ENCODE data around the gene SOWAHA. TPM values are rescaled to one million over a fixed set of nuclear protein-coding genes. Genes with fewer than 3 reads are reported as not detected.

SOWAHA gene
- total RNA-seq, 1 experiment from 2014 or later = not detected

GRCh38 chr5:132814503-132815294 is 1.6 kb downstream of the SOWAHA start:
- Histone ChIP-seq H3K4me3 (ENCODE audit: low read depth, low read length, poor library complexity, severe bottlenecking) (no peak overlapping the region), H3K9me3 (ENCODE audit: low read depth, low read length, poor library complexity, severe bottlenecking) (no peaks in the 10 kb centered on the region), H3K36me3 (ENCODE audit: insufficient read depth, low read length, poor library complexity, severe bottlenecking) (no peaks in the 10 kb centered on the region), H3K4me1 (ENCODE audit: insufficient read depth, low read length, poor library complexity, severe bottlenecking) (peaks cover 4% of the 10 kb centered on the region), H3K27ac (ENCODE audit: low read depth, low read length, poor library complexity, severe bottlenecking) (no peak overlapping the region), H3K27me3 (replicated peaks; ENCODE audit: insufficient read depth, low read depth, low read length, poor library complexity) (peaks cover 21% of the 10 kb centered on the region)
- TF ChIP-seq EZH2 (IDR thresholded peaks at IDR 0.05; ENCODE audit: borderline replicate concordance, low read depth, low read length, poor library complexity, severe bottlenecking) (no peak), CTCF (conservative IDR thresholded peaks at IDR 0.05; ENCODE audit: low read depth, low read length) (no peak)
- no TSS peak for BruUV-seq (replicated peaks)
- intact Hi-C loops (cut with micrococcal nuclease; ENCODE audit: unreplicated experiment) = no loop called here
- POLR2A ChIA-PET (ENCODE audit: low non-redundant PET) = no interaction called here
- CTCF ChIA-PET = no interaction called here
- no peak for DNase-seq (ENCODE audit: low spot score)

GRCh38 chr5:132815454-132815853 is 2.4 kb downstream of the SOWAHA start:
- intact Hi-C loops (cut with micrococcal nuclease; ENCODE audit: unreplicated experiment) = no loop called here
- Histone ChIP-seq H3K4me3 (ENCODE audit: low read depth, low read length, poor library complexity, severe bottlenecking) (no peak overlapping the region), H3K9me3 (ENCODE audit: low read depth, low read length, poor library complexity, severe bottlenecking) (no peaks in the 10 kb centered on the region), H3K4me1 (ENCODE audit: insufficient read depth, low read length, poor library complexity, severe bottlenecking) (peaks cover 4% of the 10 kb centered on the region), H3K27me3 (replicated peaks; ENCODE audit: insufficient read depth, low read depth, low read length, poor library complexity) (peaks cover 21% of the 10 kb centered on the region), H3K36me3 (ENCODE audit: insufficient read depth, low read length, poor library complexity, severe bottlenecking) (no peaks in the 10 kb centered on the region), H3K27ac (ENCODE audit: low read depth, low read length, poor library complexity, severe bottlenecking) (no peak overlapping the region)
- no peak for TF ChIP-seq EZH2 (IDR thresholded peaks at IDR 0.05; ENCODE audit: borderline replicate concordance, low read depth, low read length, poor library complexity, severe bottlenecking)
- no peak for TF ChIP-seq CTCF (conservative IDR thresholded peaks at IDR 0.05; ENCODE audit: low read depth, low read length)
- ChIA-PET CTCF (no interaction called here), POLR2A (ENCODE audit: low non-redundant PET) (no interaction called here)
- no TSS peak for BruUV-seq (replicated peaks)
- DNase-seq (ENCODE audit: low spot score) = no peak

GRCh38 chr5:132816083-132816482 is 3.0 kb downstream of the SOWAHA start:
- CTCF ChIA-PET = no interaction called here
- Histone ChIP-seq H3K36me3 (ENCODE audit: insufficient read depth, low read length, poor library complexity, severe bottlenecking) (no peaks in the 10 kb centered on the region), H3K4me1 (ENCODE audit: insufficient read depth, low read length, poor library complexity, severe bottlenecking) (peaks cover 4% of the 10 kb centered on the region), H3K27ac (ENCODE audit: low read depth, low read length, poor library complexity, severe bottlenecking) (no peak overlapping the region), H3K9me3 (ENCODE audit: low read depth, low read length, poor library complexity, severe bottlenecking) (no peaks in the 10 kb centered on the region), H3K4me3 (ENCODE audit: low read depth, low read length, poor library complexity, severe bottlenecking) (no peak overlapping the region), H3K27me3 (replicated peaks; ENCODE audit: insufficient read depth, low read depth, low read length, poor library complexity) (peaks cover 21% of the 10 kb centered on the region)
- POLR2A ChIA-PET (ENCODE audit: low non-redundant PET) = no interaction called here
- intact Hi-C loops (cut with micrococcal nuclease; ENCODE audit: unreplicated experiment) = no loop called here
- BruUV-seq (replicated peaks) = no TSS peak
- DNase-seq (ENCODE audit: low spot score) = no peak
- no peak for TF ChIP-seq EZH2 (IDR thresholded peaks at IDR 0.05; ENCODE audit: borderline replicate concordance, low read depth, low read length, poor library complexity, severe bottlenecking)
- TF ChIP-seq CTCF (conservative IDR thresholded peaks at IDR 0.05; ENCODE audit: low read depth, low read length) = no peak

Measured in A673 (cell line).